ENCODE measurements around the gene PEAK3.

The PEAK3 gene

GRCh38 chr19:2250766-2251105, 31.2 kb downstream of the PEAK3 start:
- no peak for DNase-seq (ENCODE audit: extremely low read depth, low read depth)
- no peak for TF ChIP-seq CTCF (IDR thresholded peaks at IDR 0.05; ENCODE audit: low read depth, low read length)

GRCh38 chr19:2249880-2250765, 31.9 kb downstream of the PEAK3 start:
- DNase-seq (ENCODE audit: extremely low read depth, low read depth): no peak
- TF ChIP-seq CTCF (IDR thresholded peaks at IDR 0.05; ENCODE audit: low read depth, low read length): no peak

- TF ChIP-seq CTCF (IDR thresholded peaks at IDR 0.05; ENCODE audit: low read depth, low read length): no peak
- DNase-seq (ENCODE audit: extremely low read depth, low read depth): no peak
These were observed 32.7 kb downstream of the PEAK3 start, which contains the start of gene AMH for GRCh38 chr19:2249010-2249866. Gene AMH (plus strand): TSS chr19:2249323. CDS start chr19:2249333, 10 bp downstream.

GRCh38 chr19:2248136-2249009, 33.6 kb downstream of the PEAK3 start:
- no peak for TF ChIP-seq CTCF (IDR thresholded peaks at IDR 0.05; ENCODE audit: low read depth, low read length)
- DNase-seq (ENCODE audit: extremely low read depth, low read depth): no peak

- DNase-seq (ENCODE audit: extremely low read depth, low read depth): no peak
- no peak for TF ChIP-seq CTCF (IDR thresholded peaks at IDR 0.05; ENCODE audit: low read depth, low read length)
These were observed 34.4 kb downstream of the PEAK3 start for GRCh38 chr19:2247433-2248101.

GRCh38 chr19:2246801-2247361, 35.1 kb downstream of the PEAK3 start:
- no peak for DNase-seq (ENCODE audit: extremely low read depth, low read depth)
- no peak for TF ChIP-seq CTCF (IDR thresholded peaks at IDR 0.05; ENCODE audit: low read depth, low read length)

Data from AG09319 (cell line).